Brain microvascular endothelial cell (primary cell): ENCODE measurements around the gene LTF.

Experiments
- DNase-seq: peaks from one replicate; pipeline ENCODE4 v3.0.0-alpha.2; 2020
- H3K27ac ChIP-seq: fragments of 250-450 bp; sonication (Bioruptor Pico); 2 replicates; pipeline ENCODE4 v1.5.1; 2020; ENCODE audit warnings: mild to moderate bottlenecking, moderate library complexity
- H3K27me3 ChIP-seq: fragments of 250-450 bp; sonication (Bioruptor Pico); replicated peaks from 2 replicates; pipeline ENCODE4 v1.5.1; 2020; ENCODE audit warnings: mild to moderate bottlenecking
- H3K36me3 ChIP-seq: fragments of 250-450 bp; sonication (Bioruptor Pico); replicated peaks from 2 replicates; pipeline ENCODE4 v1.5.1; 2020; ENCODE audit warnings: mild to moderate bottlenecking
- H3K4me3 ChIP-seq: 2 replicates; pipeline ENCODE4 v1.5.1; 2011; ENCODE audit warnings: low read depth, mild to moderate bottlenecking, control low read depth, low read length, moderate library complexity
- CTCF ChIP-seq: IDR thresholded peaks from 2 replicates; pipeline ENCODE4 v1.5.1; 2011; ENCODE audit warnings: low read depth, mild to moderate bottlenecking, moderate library complexity, low read length, control low read depth, inconsistent platforms; ENCODE audit errors: missing control alignments
- in situ Hi-C: cut with HindIII; loops from 2 replicates; pipeline ENCODE4 v1.10.0; 2017; ENCODE audit warnings: low sequenced_read_pairs, low pct_ligation_motif_present

LTF gene

GRCh38 chr3:46463868-46464241 is 850 bp downstream of the LTF start:
- DNase-seq, result no peak
- H3K27ac ChIP-seq, result no peak overlapping the region
- H3K4me3 ChIP-seq, result no peak overlapping the region
- TF ChIP-seq CTCF, result no peak
- in situ Hi-C loops, result no loop called here
- no peaks in the 10 kb centered on the region for H3K36me3 ChIP-seq
- peaks cover 34% of the 10 kb centered on the region for H3K27me3 ChIP-seq

GRCh38 chr3:46463120-46463867 is 1.4 kb downstream of the LTF start:
- in situ Hi-C loops, result no loop called here
- Histone ChIP-seq H3K36me3 (no peaks in the 10 kb centered on the region), H3K4me3 (no peak overlapping the region), H3K27ac (no peak overlapping the region), H3K27me3 (peaks cover 34% of the 10 kb centered on the region)
- no peak for TF ChIP-seq CTCF
- DNase-seq, result no peak

GRCh38 chr3:46462511-46462910 is 2.2 kb downstream of the LTF start:
- peaks cover 34% of the 10 kb centered on the region for H3K27me3 ChIP-seq
- in situ Hi-C loops, result no loop called here
- H3K27ac ChIP-seq, result no peak overlapping the region
- no peak for TF ChIP-seq CTCF
- H3K4me3 ChIP-seq, result no peak overlapping the region
- no peak for DNase-seq
- H3K36me3 ChIP-seq, result no peaks in the 10 kb centered on the region

- no peak for DNase-seq
- in situ Hi-C loops, result no loop called here
- Histone ChIP-seq H3K36me3 (no peaks in the 10 kb centered on the region), H3K27ac (no peak overlapping the region), H3K4me3 (no peak overlapping the region), H3K27me3 (peaks cover 34% of the 10 kb centered on the region)
- peak; percentile 12 for TF ChIP-seq CTCF
Observed at GRCh38 chr3:46462111-46462510, 2.6 kb downstream of the LTF start.

- TF ChIP-seq CTCF, result no peak
- no peak for DNase-seq
- H3K27ac ChIP-seq, result no peak overlapping the region
- no peaks in the 10 kb centered on the region for H3K36me3 ChIP-seq
- peaks cover 22% of the 10 kb centered on the region for H3K27me3 ChIP-seq
- H3K4me3 ChIP-seq, result no peak overlapping the region
- in situ Hi-C loops, result no loop called here
Observed at GRCh38 chr3:46460051-46460450, 4.7 kb downstream of the LTF start.

- in situ Hi-C loops, result no loop called here
- Histone ChIP-seq H3K36me3 (no peaks in the 10 kb centered on the region), H3K27ac (no peak overlapping the region), H3K4me3 (no peak overlapping the region), H3K27me3 (peaks cover 18% of the 10 kb centered on the region)
- no peak for DNase-seq
- TF ChIP-seq CTCF, result no peak
Observed at GRCh38 chr3:46456118-46456517, 8.6 kb downstream of the LTF start.
